ENCODE measurements around the gene DNAH17. TPM values are rescaled to one million over a fixed set of nuclear protein-coding genes. Genes with fewer than 3 reads are reported as not detected.

DNAH17 gene
- total RNA-seq, 4 donors from 2014 or later = under 0.01 TPM; not detected in 2

GRCh38 chr17:78599419-78599818 lies 22.2 kb upstream of the DNAH17 start:
- TF ChIP-seq EP300 (IDR thresholded peaks at IDR 0.05) = no peak
- no peak for TF ChIP-seq POLR2A (IDR thresholded peaks at IDR 0.05)
- TF ChIP-seq CTCF (IDR thresholded peaks at IDR 0.05) = no peak
- no peaks in the 10 kb centered on the region for H3K9me3 ChIP-seq
- no peaks in the 10 kb centered on the region for H3K4me1 ChIP-seq
- no peak for DNase-seq (ENCODE audit: low spot score in 2 of 2)
- H3K27me3 ChIP-seq = no peaks in the 10 kb centered on the region
- H3K27ac ChIP-seq = no peak overlapping the region
- whole genome bisulfite sequencing, 2 donors = 62% methylated on average over 5 of the region's 5 CpGs
- H3K4me3 ChIP-seq = no peak overlapping the region
- no peaks in the 10 kb centered on the region for H3K36me3 ChIP-seq

- DNase-seq (ENCODE audit: low spot score in 2 of 2) = no peak
- TF ChIP-seq POLR2A (IDR thresholded peaks at IDR 0.05) = no peak
- TF ChIP-seq EP300 (IDR thresholded peaks at IDR 0.05) = no peak
- no peak for TF ChIP-seq CTCF (IDR thresholded peaks at IDR 0.05)
Observed at GRCh38 chr17:78598013-78598471, 20.8 kb upstream of the DNAH17 start.

GRCh38 chr17:78596871-78597764 lies 19.9 kb upstream of the DNAH17 start:
- TF ChIP-seq EP300 (IDR thresholded peaks at IDR 0.05) (no peak), POLR2A (IDR thresholded peaks at IDR 0.05) (no peak), CTCF (IDR thresholded peaks at IDR 0.05) (no peak)
- Histone ChIP-seq H3K4me3 (no peak overlapping the region), H3K27me3 (no peaks in the 10 kb centered on the region), H3K27ac (no peak overlapping the region), H3K9me3 (no peaks in the 10 kb centered on the region), H3K36me3 (no peaks in the 10 kb centered on the region), H3K4me1 (peaks cover 0 to 11% (median 3%) of the 10 kb centered on the region in 4 donors)
- WGBS, 2 donors = 83 to 84% methylated on average over 12 of the region's 12 CpGs
- DNase-seq (ENCODE audit: low spot score in 2 of 2) = no peak

More at GRCh38 chr17:78598013-78598471, 20.8 kb upstream of the DNAH17 start:
- 49 to 52% methylated on average over 9 of the region's 9 CpGs for WGBS, 2 donors
- Histone ChIP-seq H3K27ac (no peak overlapping the region), H3K36me3 (no peaks in the 10 kb centered on the region), H3K27me3 (no peaks in the 10 kb centered on the region), H3K9me3 (no peaks in the 10 kb centered on the region), H3K4me1 (peaks cover 0 to 2% (median 0%) of the 10 kb centered on the region in 4 donors), H3K4me3 (no peak overlapping the region)

- TF ChIP-seq POLR2A (IDR thresholded peaks at IDR 0.05) (no peak), EP300 (IDR thresholded peaks at IDR 0.05) (no peak), CTCF (IDR thresholded peaks at IDR 0.05) (no peak)
- Histone ChIP-seq H3K27ac (no peak overlapping the region), H3K4me1 (peaks cover 0 to 25% (median 4%) of the 10 kb centered on the region in 4 donors), H3K9me3 (no peaks in the 10 kb centered on the region), H3K4me3 (no peak overlapping the region), H3K27me3 (no peaks in the 10 kb centered on the region), H3K36me3 (no peaks in the 10 kb centered on the region)
- no peak for DNase-seq (ENCODE audit: low spot score in 2 of 2)
- WGBS, 2 donors = 90 to 92% methylated on average over 9 of the region's 9 CpGs
Observed at GRCh38 chr17:78595135-78595810, 18.1 kb upstream of the DNAH17 start.

GRCh38 chr17:78592991-78593329 lies 15.8 kb upstream of the DNAH17 start:
- no peak overlapping the region for H3K4me3 ChIP-seq
- TF ChIP-seq POLR2A (IDR thresholded peaks at IDR 0.05) (no peak), CTCF (IDR thresholded peaks at IDR 0.05) (no peak)
- 73 to 78% methylated on average over 6 of the region's 6 CpGs for WGBS, 2 donors

More at GRCh38 chr17:78592991-78593329, 15.8 kb upstream of the DNAH17 start:
- Histone ChIP-seq H3K4me1 (peaks cover 0 to 25% (median 4%) of the 10 kb centered on the region in 4 donors), H3K9me3 (no peaks in the 10 kb centered on the region), H3K27ac (peak overlapping the region in 2 of 4 donors; percentile 76 to 80), H3K27me3 (no peaks in the 10 kb centered on the region), H3K36me3 (no peaks in the 10 kb centered on the region)
- no peak for DNase-seq (ENCODE audit: low spot score in 2 of 2)
